Activated naive CD4-positive, alpha-beta T cell treated with anti-CD3 and anti-CD28 coated beads, Interleukin-2, amount 50 U/mL, for 72 hours (primary cell): ENCODE data around the gene KDM5C. TPM values are rescaled to one million over a fixed set of nuclear protein-coding genes. Genes with fewer than 3 reads are reported as not detected.
"Not testable (repeated sequence)": the region's sequence is repeated elsewhere in the genome, so short reads cannot be mapped to it uniquely, and the experiment has no call there.

Experiments used
- ATAC-seq, 2 donors: fragments of 150-1000 bp; cut with Tn5 transposase; 2 replicates each; pipeline ENCODE4 v1.10.0; 2021; ENCODE audit warnings: mild to moderate bottlenecking in 2 of 2, moderate library complexity in 2 of 2
- DNase-seq, 2 donors: peaks; one replicate each; pipeline ENCODE4 v3.0.0; 2021 to 2022; ENCODE audit warnings: low spot score in 2 of 2
- H3K27ac Mint-ChIP-seq, 2 donors: one replicate each; pipeline ENCODE4 v1.8.0; 2022; ENCODE audit warnings: mild to moderate bottlenecking in 2 of 2, mixed read lengths in 2 of 2
- H3K36me3 Mint-ChIP-seq, 2 donors: one replicate each; pipeline ENCODE4 v1.8.0; 2022; ENCODE audit warnings: mixed read lengths in 2 of 2
- H3K9me3 Mint-ChIP-seq, 2 donors: one replicate each; pipeline ENCODE4 v1.8.0; 2022; ENCODE audit warnings: mixed read lengths in 2 of 2
- total RNA-seq, 2 donors: library from RNA; stranded (reverse); gene quantifications; one replicate each; pipeline ENCODE4 v1.2.3, GENCODE V29; 2022

Gene KDM5C
- total RNA-seq, 2 donors from 2014 or later, result 101 to 110 TPM

- ATAC-seq (no peak), DNase-seq (no peak)
- Mint-ChIP-seq H3K36me3 (peaks cover 1 to 2% of the 10 kb centered on the region in 2 donors), H3K9me3 (no peaks in the 10 kb centered on the region), H3K27ac (no peak overlapping the region)
These were observed 5.1 kb upstream of the KDM5C start for GRCh38 chrX:53230116-53230515.

DNA sequence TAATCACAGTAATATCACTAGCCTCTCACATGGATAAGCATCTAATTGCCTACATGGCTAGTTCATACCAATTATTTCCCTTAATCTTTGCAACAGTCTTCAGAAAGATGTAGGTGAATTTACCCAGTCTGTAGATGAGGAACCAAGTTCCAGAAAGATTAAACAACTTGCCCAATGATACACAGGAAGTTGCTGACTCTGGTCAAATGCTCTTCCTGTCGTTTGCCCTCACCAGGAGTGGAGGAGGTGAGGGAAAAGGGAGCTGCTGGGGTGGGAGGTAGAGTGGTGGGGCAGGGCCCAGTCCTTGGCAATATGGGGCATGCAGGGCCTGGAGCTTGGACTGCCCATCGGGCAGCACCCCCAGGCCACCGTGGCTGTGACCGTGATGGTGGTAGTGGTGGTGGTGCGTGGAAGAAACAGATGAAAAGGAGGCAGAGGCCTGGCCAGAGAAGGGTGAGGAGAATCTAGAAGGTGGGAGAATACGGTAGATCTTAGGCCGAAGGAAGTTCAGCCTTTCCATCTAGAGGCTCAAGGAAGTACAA is 2.3 kb upstream of the KDM5C start:
- Mint-ChIP-seq H3K36me3 (peaks cover 20 to 23% of the 10 kb centered on the region in 2 donors), H3K27ac (no peak overlapping the region), H3K9me3 (no peaks in the 10 kb centered on the region)
- no peak for DNase-seq
- no peak for ATAC-seq

- ATAC-seq (peak; percentile 69 to 85), DNase-seq (peak in 1 of 2 donors; percentile 9)
- Mint-ChIP-seq H3K36me3 (peaks cover 20 to 23% of the 10 kb centered on the region in 2 donors), H3K27ac (peak overlapping the region; percentile 99 to 100), H3K9me3 (no peaks in the 10 kb centered on the region)
These were observed 800 bp downstream of the KDM5C start for GRCh38 chrX:53223955-53224859.

GRCh38 chrX:53223068-53223693 is 1.8 kb downstream of the KDM5C start:
- DNase-seq (no peak), ATAC-seq (no peak)
- H3K9me3 Mint-ChIP-seq, result no peaks in the 10 kb centered on the region
- peak overlapping the region; percentile 90 to 100 for H3K27ac Mint-ChIP-seq
- H3K36me3 Mint-ChIP-seq, result peaks cover 20 to 23% of the 10 kb centered on the region in 2 donors

DNA sequence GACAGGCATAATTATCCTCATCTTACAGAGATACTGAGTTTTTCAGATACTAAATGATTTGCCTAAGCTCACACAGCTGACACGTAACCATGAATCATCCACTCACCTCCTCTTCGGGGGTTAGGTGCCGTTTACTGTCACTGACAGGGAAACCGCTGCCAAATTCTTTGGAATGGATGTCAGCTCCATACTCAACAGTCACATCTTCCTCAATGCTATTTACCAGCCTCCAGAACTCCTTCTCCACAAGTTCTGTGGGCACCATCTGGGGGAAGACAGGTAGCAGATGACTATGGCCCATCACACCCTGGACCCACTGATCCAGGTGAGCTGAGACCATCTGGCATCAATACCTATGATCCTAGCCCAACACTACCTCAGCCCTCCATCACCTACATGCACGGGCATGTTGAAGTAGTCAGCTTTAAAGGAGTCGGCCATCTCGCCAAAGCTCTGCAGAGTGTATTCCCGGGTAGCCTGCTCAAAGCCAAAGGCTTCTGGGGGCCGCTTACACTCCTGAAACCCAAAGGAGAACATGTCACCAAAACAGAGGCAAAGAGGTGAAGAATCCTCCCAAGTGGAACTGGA is 13.5 kb downstream of the KDM5C start:
- DNase-seq (no peak), ATAC-seq (no peak)
- H3K36me3 Mint-ChIP-seq, result peaks cover 2 to 4% of the 10 kb centered on the region in 2 donors
- no peaks in the 10 kb centered on the region for H3K9me3 Mint-ChIP-seq
- H3K27ac Mint-ChIP-seq, result peak overlapping the region in 1 of 2 donors; percentile 62

DNA sequence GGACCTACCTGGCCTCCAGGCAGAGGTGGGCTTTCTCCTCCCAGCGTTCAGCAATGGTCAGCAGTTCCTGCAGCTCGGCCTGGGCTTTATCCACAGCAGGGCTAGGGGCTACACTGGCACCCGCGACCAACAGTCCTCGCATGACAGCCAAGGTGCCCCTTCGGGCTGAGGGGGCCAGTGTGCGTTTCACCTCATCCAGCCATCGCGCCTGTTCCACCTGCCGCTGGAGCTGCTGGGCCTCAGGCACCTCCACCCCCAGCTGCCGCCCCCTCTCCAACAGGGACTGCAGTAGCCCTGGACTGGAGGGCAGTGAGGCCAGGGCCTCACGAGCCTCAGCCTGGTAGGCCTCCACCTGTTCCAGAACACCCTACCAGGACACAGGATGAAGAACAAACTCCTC is 28.3 kb downstream of the KDM5C start:
- ATAC-seq (no peak), DNase-seq (no peak)
- Mint-ChIP-seq H3K27ac (no peak overlapping the region), H3K36me3 (peaks cover 0 to 6% of the 10 kb centered on the region in 2 donors), H3K9me3 (no peaks in the 10 kb centered on the region)

DNA sequence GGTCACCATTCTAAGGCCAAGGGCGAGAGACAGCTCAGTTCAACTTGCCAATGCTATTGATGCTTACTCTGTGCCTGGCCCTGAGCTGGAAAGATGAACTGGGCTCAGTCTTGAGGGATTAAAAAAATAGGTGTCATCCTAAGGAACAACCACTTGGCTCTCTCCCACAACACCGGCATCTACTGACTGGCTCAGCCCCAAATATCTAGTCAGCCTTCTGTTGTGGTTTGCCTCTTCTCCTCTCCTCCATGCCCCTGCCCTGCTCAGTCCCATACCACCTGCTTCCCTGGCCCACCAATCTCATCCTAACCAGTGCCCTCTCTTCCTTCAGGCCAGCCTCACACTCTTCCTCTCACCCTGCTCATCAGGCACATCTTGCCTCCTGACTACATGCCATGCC is 29.6 kb downstream of the KDM5C start:
- H3K9me3 Mint-ChIP-seq, result no peaks in the 10 kb centered on the region
- no peak for DNase-seq
- ATAC-seq, result peak in 1 of 2 donors; percentile 13
- H3K36me3 Mint-ChIP-seq, result peaks cover 0 to 6% of the 10 kb centered on the region in 2 donors
- peak overlapping the region in 1 of 2 donors; percentile 67 for H3K27ac Mint-ChIP-seq

DNA sequence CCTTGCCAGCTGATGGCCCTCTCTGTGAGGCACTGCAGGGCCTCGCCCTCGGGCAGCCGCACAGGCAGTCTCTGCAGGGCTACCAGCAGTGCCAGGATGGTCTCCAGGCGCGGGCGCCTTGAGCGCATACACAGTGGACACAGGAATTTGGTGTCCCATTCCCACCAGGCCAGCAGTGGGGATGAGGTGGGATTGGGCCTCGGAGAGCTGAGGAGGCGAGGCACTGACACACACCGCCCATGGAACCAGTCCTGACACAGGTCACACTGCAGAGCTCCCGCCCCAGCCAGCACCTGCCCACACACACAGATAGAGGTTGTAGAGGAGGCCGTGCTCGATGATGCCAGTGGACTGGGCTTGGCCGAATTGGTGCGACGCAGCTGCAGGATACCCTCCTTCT is 30.7 kb downstream of the KDM5C start:
- ATAC-seq (no peak), DNase-seq (no peak)
- Mint-ChIP-seq H3K27ac (no peak overlapping the region), H3K36me3 (peaks cover 0 to 6% of the 10 kb centered on the region in 2 donors), H3K9me3 (no peaks in the 10 kb centered on the region)

DNA sequence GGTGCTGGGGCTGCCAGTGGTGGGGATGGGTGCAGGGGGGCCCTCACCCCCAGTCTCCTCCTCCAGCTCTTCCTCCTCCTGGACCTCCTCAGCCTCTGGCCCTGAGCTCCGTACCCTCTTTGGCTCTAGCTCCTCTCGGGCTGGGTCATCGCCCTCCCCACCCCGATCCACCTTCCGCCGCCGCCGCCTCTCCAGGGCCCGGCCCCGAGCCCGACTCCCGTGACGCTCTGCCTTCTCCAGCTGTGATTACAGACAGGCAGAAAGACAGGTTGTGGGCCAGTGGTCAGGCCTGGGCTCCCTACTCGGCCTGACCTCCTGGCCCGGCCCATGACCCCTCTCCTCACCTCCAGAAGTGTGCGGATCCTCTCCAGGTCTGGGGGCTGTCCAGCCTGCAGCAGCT is 31.9 kb downstream of the KDM5C start:
- Mint-ChIP-seq H3K27ac (peak overlapping the region in 1 of 2 donors; percentile 65), H3K36me3 (peaks cover 0 to 6% of the 10 kb centered on the region in 2 donors), H3K9me3 (no peaks in the 10 kb centered on the region)
- no peak for ATAC-seq
- no peak for DNase-seq

DNA sequence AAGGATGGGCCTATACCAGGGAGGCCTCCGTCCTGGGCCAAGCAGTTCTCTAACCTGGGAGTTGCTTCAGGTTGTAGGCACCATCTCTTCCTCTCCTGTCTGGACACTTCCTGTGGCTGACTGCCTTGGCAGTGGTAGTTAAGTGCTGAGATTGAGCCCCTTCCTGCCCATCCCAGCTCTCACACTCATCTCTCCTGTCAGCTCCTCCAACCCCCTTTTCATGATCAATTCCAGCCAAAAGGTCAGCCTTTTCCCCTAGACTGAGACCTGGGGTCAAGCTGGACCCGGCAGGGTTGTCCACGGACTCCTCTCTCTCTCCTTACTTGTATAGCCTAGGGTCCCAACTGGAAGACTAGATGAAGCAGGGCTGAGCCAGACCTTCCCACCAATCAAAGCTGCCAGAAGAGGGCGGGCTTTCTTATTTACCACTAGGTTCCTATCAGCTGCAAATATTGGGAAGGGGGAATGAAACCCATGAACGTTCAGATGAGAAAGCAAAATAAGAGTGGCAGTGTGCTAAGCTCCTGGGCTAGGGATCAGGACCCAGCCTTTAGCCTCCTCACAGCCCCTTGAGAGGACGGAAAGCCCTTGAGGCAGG is 34.5 kb downstream of the KDM5C start:
- no peaks in the 10 kb centered on the region for H3K36me3 Mint-ChIP-seq
- H3K9me3 Mint-ChIP-seq, result no peaks in the 10 kb centered on the region
- no peak for ATAC-seq
- DNase-seq, result no peak
- no peak overlapping the region for H3K27ac Mint-ChIP-seq

- H3K36me3 Mint-ChIP-seq, result no peaks in the 10 kb centered on the region
- H3K27ac Mint-ChIP-seq, result peak overlapping the region; percentile 44 to 57
- DNase-seq (peak; percentile 31 to 57), ATAC-seq (peak; percentile 80 to 89)
- no peaks in the 10 kb centered on the region for H3K9me3 Mint-ChIP-seq
These were observed 36.2 kb downstream of the KDM5C start for GRCh38 chrX:53188763-53189162.

GRCh38 chrX:53186351-53186750 is 38.7 kb downstream of the KDM5C start:
- no peaks in the 10 kb centered on the region for H3K9me3 Mint-ChIP-seq
- H3K36me3 Mint-ChIP-seq, result no peaks in the 10 kb centered on the region
- DNase-seq (peak in 1 of 2 donors; percentile 57), ATAC-seq (peak; percentile 76 to 90)
- no peak overlapping the region for H3K27ac Mint-ChIP-seq

DNA sequence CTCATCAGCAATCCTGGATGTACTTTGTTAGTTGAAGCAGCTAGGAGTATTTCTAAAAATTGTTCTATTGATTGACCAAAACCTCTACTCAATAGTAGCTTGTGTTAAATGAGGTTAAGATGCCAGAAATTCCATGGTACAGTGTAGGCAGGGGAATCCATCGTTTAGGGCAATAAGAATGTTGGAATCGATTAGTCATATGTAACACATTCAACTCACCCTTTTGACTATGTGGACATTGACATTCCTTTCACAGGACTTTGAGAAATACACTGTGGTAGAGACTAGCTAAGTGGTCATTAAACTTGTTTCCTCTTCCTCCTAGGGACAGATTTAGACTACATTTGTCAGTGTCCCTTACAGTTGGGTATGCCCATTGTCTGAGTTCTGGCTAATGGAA is 40.2 kb downstream of the KDM5C start:
- Mint-ChIP-seq H3K36me3 (no peaks in the 10 kb centered on the region), H3K27ac (no peak overlapping the region), H3K9me3 (no peaks in the 10 kb centered on the region)
- DNase-seq (no peak), ATAC-seq (no peak)

GRCh38 chrX:53171356-53171755 is 53.7 kb downstream of the KDM5C start:
- no peak for ATAC-seq
- Mint-ChIP-seq H3K36me3 (peaks cover 5% of the 10 kb centered on the region in 2 donors), H3K9me3 (peaks cover 4% of the 10 kb centered on the region in 2 donors), H3K27ac (no peak overlapping the region)
- no peak for DNase-seq

DNA sequence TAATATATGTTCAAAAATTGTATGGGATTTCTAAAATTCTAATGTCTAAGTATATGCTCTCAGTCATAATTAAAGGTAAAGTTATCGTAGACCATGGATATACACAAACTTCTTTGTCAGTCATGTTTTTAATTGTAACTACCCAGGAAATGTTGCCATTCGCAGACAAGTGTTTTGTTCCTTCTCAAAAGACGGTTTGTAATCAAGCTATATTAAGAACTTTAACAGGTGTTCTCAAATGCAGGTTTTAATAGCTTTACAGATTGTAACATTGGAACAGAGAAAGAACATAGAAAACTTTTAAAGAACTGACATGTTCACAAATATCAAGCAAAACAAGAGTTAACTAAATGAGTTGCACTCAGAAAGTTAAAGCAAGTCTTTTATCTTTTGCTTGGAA is 58.9 kb downstream of the KDM5C start:
- no peaks in the 10 kb centered on the region for H3K9me3 Mint-ChIP-seq
- ATAC-seq, result no peak
- no peaks in the 10 kb centered on the region for H3K36me3 Mint-ChIP-seq
- DNase-seq, result no peak
- H3K27ac Mint-ChIP-seq, result no peak overlapping the region

- H3K9me3 Mint-ChIP-seq, DNase-seq, H3K36me3 Mint-ChIP-seq, ATAC-seq, H3K27ac Mint-ChIP-seq: not testable (repeated sequence)
These were observed 60.4 kb downstream of the KDM5C start for GRCh38 chrX:53164566-53164965.

DNA sequence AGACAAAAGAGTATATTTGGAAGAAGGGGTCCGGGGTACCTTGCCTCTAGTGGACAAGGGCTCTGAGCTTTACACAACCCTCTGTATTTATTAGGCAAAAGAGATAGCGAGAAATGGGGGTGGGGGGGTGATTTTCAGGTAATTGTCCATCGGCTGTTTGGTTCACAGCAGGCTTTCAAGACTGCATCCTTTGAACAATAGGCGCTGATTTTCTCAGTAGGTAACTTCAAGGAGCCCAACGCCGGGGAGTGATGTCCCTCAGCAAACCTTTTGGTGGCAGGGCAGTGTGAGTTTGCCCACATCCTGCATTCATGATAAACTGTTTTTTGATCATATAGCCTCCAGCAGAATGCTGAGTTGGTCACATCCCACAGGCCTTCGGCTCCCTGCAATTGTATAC is 61.6 kb downstream of the KDM5C start:
- DNase-seq, result no peak
- Mint-ChIP-seq H3K27ac (no peak overlapping the region), H3K9me3 (no peaks in the 10 kb centered on the region), H3K36me3 (no peaks in the 10 kb centered on the region)
- no peak for ATAC-seq
